CD14-positive monocyte (primary cell): ENCODE measurements around the gene CD3E. TPM values are rescaled to one million over a fixed set of nuclear protein-coding genes. Genes with fewer than 3 reads are reported as not detected.

ENCODE experiments used
- DNase-seq, 3 donors: peaks; one replicate each; pipeline ENCODE4 v3.0.0-alpha.2; 2011 to 2022
- H2AFZ ChIP-seq: 2 replicates; pipeline ENCODE4 v1.6.0; 2012; ENCODE audit warnings: mild to moderate bottlenecking, low read depth, low read length, inconsistent platforms; ENCODE audit not compliant: insufficient read depth, poor library complexity, severe bottlenecking
- H3K27ac ChIP-seq, 2 donors: 1 replicate in 1 of 2; 2 replicates in 1 of 2; pipeline ENCODE4 v1.5.1; 2012 to 2013; ENCODE audit warnings: low read length in 2 of 2, control low read depth in 1 of 2, inconsistent platforms in 1 of 2, low read depth in 1 of 2, mild to moderate bottlenecking in 1 of 2
- H3K27me3 ChIP-seq, 2 donors: one replicate each; pipeline versions ENCODE4 v1.6.0 to v1.6.1; 2011 to 2013; ENCODE audit warnings: low read length in 2 of 2; ENCODE audit not compliant: control insufficient read depth in 2 of 2, insufficient read depth in 2 of 2
- H3K36me3 ChIP-seq, 2 donors: replicated peaks in 1 of 2; 1 replicate in 1 of 2; 2 replicates in 1 of 2; pipeline versions ENCODE4 v1.5.1 to v1.6.1; 2012 to 2013; ENCODE audit warnings: low read length in 2 of 2, control low read depth in 1 of 2, inconsistent platforms in 1 of 2, mild to moderate bottlenecking in 1 of 2; ENCODE audit not compliant: insufficient read depth in 2 of 2, control insufficient read depth in 1 of 2
- H3K4me1 ChIP-seq, 2 donors: 1 replicate in 1 of 2; 2 replicates in 1 of 2; pipeline versions ENCODE4 v1.5.1 to v1.6.1; 2012 to 2013; ENCODE audit warnings: low read length in 2 of 2, control low read depth in 1 of 2, inconsistent platforms in 1 of 2, mild to moderate bottlenecking in 1 of 2, moderate library complexity in 1 of 2; ENCODE audit not compliant: insufficient read depth in 2 of 2, control insufficient read depth in 1 of 2
- H3K4me2 ChIP-seq: replicated peaks from 2 replicates; pipeline ENCODE3; 2012; ENCODE audit warnings: low read length, moderate library complexity, mild to moderate bottlenecking; ENCODE audit not compliant: poor library complexity, severe bottlenecking; ENCODE audit errors: extremely low read depth
- H3K4me3 ChIP-seq, 3 experiments: fragments of 200-600 bp in 1 of 3; sonication (generic) in 1 of 3; replicated peaks in 1 of 3; 1 replicate in 2 of 3; 2 replicates in 1 of 3; pipeline ENCODE4 v1.5.1; 2011 to 2013; ENCODE audit warnings: low read length in 3 of 3, mild to moderate bottlenecking in 3 of 3, control low read depth in 2 of 3, low read depth in 2 of 3, inconsistent platforms in 1 of 3, moderate library complexity in 1 of 3
- H3K79me2 ChIP-seq: 2 replicates; pipeline ENCODE4 v1.6.0; 2012; ENCODE audit warnings: mild to moderate bottlenecking, control low read depth, inconsistent platforms, low read length, moderate library complexity; ENCODE audit not compliant: insufficient read depth
- H3K9ac ChIP-seq: 2 replicates; pipeline ENCODE4 v1.6.0; 2017; ENCODE audit warnings: low read length, mild to moderate bottlenecking; ENCODE audit not compliant: insufficient read depth, poor library complexity, severe bottlenecking
- H3K9me3 ChIP-seq, 2 donors: replicated peaks in 1 of 2; 1 replicate in 1 of 2; 2 replicates in 1 of 2; pipeline versions ENCODE4 v1.5.1 to v1.6.1; 2012 to 2013; ENCODE audit warnings: low read length in 2 of 2, control low read depth in 1 of 2; ENCODE audit not compliant: control insufficient read depth in 1 of 2, insufficient read depth in 1 of 2
- H4K20me1 ChIP-seq: 2 replicates; pipeline ENCODE4 v1.6.0; 2012; ENCODE audit warnings: mild to moderate bottlenecking, low read length, control low read depth, moderate library complexity; ENCODE audit not compliant: insufficient read depth
- H3K27ac Mint-ChIP-seq, 7 donors: one replicate each; pipeline ENCODE4 v1.8.0; 2020; ENCODE audit warnings: mild to moderate bottlenecking in 7 of 7, mixed read lengths in 7 of 7, moderate library complexity in 6 of 7, inconsistent platforms in 2 of 7
- H3K27me3 Mint-ChIP-seq, 3 donors: one replicate each; pipeline ENCODE4 v1.8.0; 2021 to 2022; ENCODE audit warnings: low read depth in 3 of 3, mild to moderate bottlenecking in 3 of 3, mixed read lengths in 3 of 3, moderate library complexity in 3 of 3, inconsistent platforms in 1 of 3
- H3K36me3 Mint-ChIP-seq, 2 donors: one replicate each; pipeline ENCODE4 v1.8.0; 2020; ENCODE audit warnings: mixed read lengths in 2 of 2, inconsistent platforms in 1 of 2, mild to moderate bottlenecking in 1 of 2
- H3K4me1 Mint-ChIP-seq: one replicate; pipeline ENCODE4 v1.8.0; 2020; ENCODE audit warnings: mild to moderate bottlenecking, mixed read lengths
- H3K4me3 Mint-ChIP-seq, 2 donors: one replicate each; pipeline ENCODE4 v1.8.0; 2020; ENCODE audit warnings: mild to moderate bottlenecking in 2 of 2, mixed read lengths in 2 of 2, moderate library complexity in 1 of 2
- H3K9me3 Mint-ChIP-seq, 7 donors: one replicate each; pipeline ENCODE4 v1.8.0; 2020 to 2022; ENCODE audit warnings: mixed read lengths in 7 of 7, mild to moderate bottlenecking in 6 of 7, moderate library complexity in 6 of 7, inconsistent platforms in 2 of 7
- WGBS: methylation state at CpG from one replicate; pipeline ENCODE4 v1.1.5; 2013; ENCODE audit warnings: missing lambda C conversion rate; ENCODE audit not compliant: insufficient coverage; 5-methylcytosine and 5-hydroxymethylcytosine counted together
- intact Hi-C, 2 donors: fragments of 100-400 bp; cut with micrococcal nuclease; formaldehyde crosslinking; loops; one replicate each; pipeline versions ENCODE4 v1.15.0 to v1.15.1; 2023
- polyA plus RNA-seq, 3 donors: library from polyadenylated mRNA; depleted of rRNA in 1 of 3; unstranded in 2 of 3; stranded (reverse) in 1 of 3; fragments of 300-500 nt in 2 of 3; fragments of >200 nt in 1 of 3; fragmentation: Illumina TruSeq in 2 of 3; gene quantifications; 1 replicate in 2 of 3; 2 replicates in 1 of 3; pipeline ENCODE4 v1.2.3, GENCODE V29; 2012 to 2021
- TF ChIP-seq, protein P1 (sequence below): fragments of 200-600 bp; IDR thresholded peaks from one replicate; pipeline ENCODE4 v1.8.0; 2022; ENCODE audit warnings: antibody characterized with exemption, mild to moderate bottlenecking

CD3E gene
- polyA plus RNA-seq, 3 donors: 0.12 to 1.6 (median 1.5) TPM

DNA sequence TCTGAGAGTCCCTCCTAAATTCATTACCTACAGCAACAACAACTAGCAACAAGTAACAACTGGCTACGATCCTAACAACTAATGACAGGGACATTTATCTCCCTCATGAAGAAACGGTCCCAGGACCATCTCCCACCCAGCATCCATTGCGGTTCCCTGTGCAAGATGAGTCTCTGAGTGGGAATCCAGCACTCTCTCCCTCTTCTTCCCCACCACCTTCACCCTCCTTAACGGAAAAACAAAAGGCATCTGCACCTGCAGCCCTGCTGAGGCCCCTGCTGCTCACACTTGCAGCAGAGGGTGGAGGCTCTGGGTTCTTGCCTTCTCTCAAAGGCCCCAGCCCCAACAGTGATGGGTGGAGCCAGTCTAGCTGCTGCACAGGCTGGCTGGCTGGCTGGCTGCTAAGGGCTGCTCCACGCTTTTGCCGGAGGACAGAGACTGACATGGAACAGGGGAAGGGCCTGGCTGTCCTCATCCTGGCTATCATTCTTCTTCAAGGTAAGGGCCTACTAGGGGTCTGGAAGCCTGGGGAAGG is 39.5 kb downstream of the CD3E start, which contains the start of gene CD3G:
Gene CD3G (plus strand): TSS at position 364 of the 535 bp plus-strand sequence. CDS start 80 bp downstream, at position 444.
- Histone ChIP-seq H3K27ac (no peak within 1 kb of the TSS), H3K4me3 (no peak within 1 kb of the TSS), H3K36me3 (no peaks in the 10 kb centered on the region), H3K4me1 (no peaks in the 10 kb centered on the region), H3K9ac (no peak within 1 kb of the TSS), H3K27me3 (peaks cover 0 to 3% of the 10 kb centered on the region in 2 donors), H3K4me2 (no peak within 1 kb of the TSS), H3K9me3 (no peaks in the 10 kb centered on the region), H4K20me1 (no peaks in the 10 kb centered on the region), H3K79me2 (no peaks in the 10 kb centered on the region), H2AFZ (no peak within 1 kb of the TSS)
- Mint-ChIP-seq H3K4me3 (peak within 1 kb of the TSS in 1 of 2 donors; percentile 42), H3K4me1 (no peaks in the 10 kb centered on the region), H3K36me3 (no peaks in the 10 kb centered on the region), H3K27ac (peak within 1 kb of the TSS in 2 of 7 donors; percentile 3 to 46), H3K9me3 (no peaks in the 10 kb centered on the region), H3K27me3 (peaks cover 3 to 8% (median 3%) of the 10 kb centered on the region in 3 donors)
- 100% methylated on average over 4 of the region's 6 CpGs for WGBS
- intact Hi-C loops: no loop called here
- TF ChIP-seq, protein P1, sequence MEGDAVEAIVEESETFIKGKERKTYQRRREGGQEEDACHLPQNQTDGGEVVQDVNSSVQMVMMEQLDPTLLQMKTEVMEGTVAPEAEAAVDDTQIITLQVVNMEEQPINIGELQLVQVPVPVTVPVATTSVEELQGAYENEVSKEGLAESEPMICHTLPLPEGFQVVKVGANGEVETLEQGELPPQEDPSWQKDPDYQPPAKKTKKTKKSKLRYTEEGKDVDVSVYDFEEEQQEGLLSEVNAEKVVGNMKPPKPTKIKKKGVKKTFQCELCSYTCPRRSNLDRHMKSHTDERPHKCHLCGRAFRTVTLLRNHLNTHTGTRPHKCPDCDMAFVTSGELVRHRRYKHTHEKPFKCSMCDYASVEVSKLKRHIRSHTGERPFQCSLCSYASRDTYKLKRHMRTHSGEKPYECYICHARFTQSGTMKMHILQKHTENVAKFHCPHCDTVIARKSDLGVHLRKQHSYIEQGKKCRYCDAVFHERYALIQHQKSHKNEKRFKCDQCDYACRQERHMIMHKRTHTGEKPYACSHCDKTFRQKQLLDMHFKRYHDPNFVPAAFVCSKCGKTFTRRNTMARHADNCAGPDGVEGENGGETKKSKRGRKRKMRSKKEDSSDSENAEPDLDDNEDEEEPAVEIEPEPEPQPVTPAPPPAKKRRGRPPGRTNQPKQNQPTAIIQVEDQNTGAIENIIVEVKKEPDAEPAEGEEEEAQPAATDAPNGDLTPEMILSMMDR: no peak
- no peak for DNase-seq

DNA sequence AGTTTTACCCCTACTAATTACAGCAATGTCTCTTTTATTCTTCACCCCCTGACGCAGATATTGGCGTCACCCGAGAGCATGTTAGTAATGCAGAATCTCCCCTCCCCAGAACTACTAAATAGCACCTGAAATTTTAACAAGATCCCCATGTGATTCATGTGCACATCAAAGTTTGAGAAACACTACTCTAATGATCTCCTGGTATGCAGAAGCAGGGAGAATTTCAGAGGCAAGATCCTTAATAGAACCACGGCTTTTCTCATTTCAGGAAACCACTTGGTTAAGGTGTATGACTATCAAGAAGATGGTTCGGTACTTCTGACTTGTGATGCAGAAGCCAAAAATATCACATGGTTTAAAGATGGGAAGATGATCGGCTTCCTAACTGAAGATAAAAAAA is 44.9 kb downstream of the CD3E start:
- H3K27ac Mint-ChIP-seq: no peak overlapping the region
- intact Hi-C loops: no loop called here
- peaks cover 3 to 9% (median 7%) of the 10 kb centered on the region in 3 donors for H3K27me3 Mint-ChIP-seq
- H3K36me3 Mint-ChIP-seq: no peaks in the 10 kb centered on the region
- H3K27ac ChIP-seq: no peak overlapping the region
- no peak overlapping the region for H3K4me3 ChIP-seq
- TF ChIP-seq, protein P1: no peak
- H3K4me2 ChIP-seq: no peak overlapping the region
- no peak for DNase-seq
- H3K9me3 Mint-ChIP-seq: no peaks in the 10 kb centered on the region
- H3K27me3 ChIP-seq: peaks cover 2 to 6% of the 10 kb centered on the region in 2 donors
- H2AFZ ChIP-seq: no peak overlapping the region
- no peaks in the 10 kb centered on the region for H4K20me1 ChIP-seq
- H3K4me1 Mint-ChIP-seq: peaks cover 8% of the 10 kb centered on the region
- peaks cover 3 to 5% of the 10 kb centered on the region in 2 donors for H3K4me1 ChIP-seq
- 81% methylated on average over 6 of the region's 6 CpGs for WGBS
- H3K79me2 ChIP-seq: no peaks in the 10 kb centered on the region
- H3K9me3 ChIP-seq: no peaks in the 10 kb centered on the region
- H3K36me3 ChIP-seq: no peaks in the 10 kb centered on the region
- H3K9ac ChIP-seq: no peak overlapping the region
- no peak overlapping the region for H3K4me3 Mint-ChIP-seq
